HCT116 (cell line): Measurements from ENCODE around the gene UMOD. TPM values are rescaled to one million over a fixed set of nuclear protein-coding genes. Genes with fewer than 3 reads are reported as not detected.

Source experiments
- ATAC-seq: fragments of 200-7000 bp; cut with Tn5 transposase; 2 replicates; pipeline ENCODE4 v1.9.1; 2020; ENCODE audit warnings: mild to moderate bottlenecking, moderate library complexity
- BruUV-seq: library from RNA; stranded (reverse); fragments of 400-500 nt; replicated peaks from 2 replicates; lab custom pipeline; 2021; lab: Mats Ljungman, UMichigan
- CTCF ChIA-PET: fragments of 300-600 bp; sonication (Branson Sonifier 250); formaldehyde crosslinking; loops from one replicate; lab custom pipeline; 2021; ENCODE audit warnings: antibody characterized with exemption; lab: Charles Lee
- POLR2A ChIA-PET: fragments of 300-600, 350-600 bp; sonication (Branson Sonifier 250); formaldehyde crosslinking; loops from one replicate; lab custom pipeline; 2021; ENCODE audit warnings: antibody characterized with exemption; lab: Charles Lee
- RAD21 ChIA-PET, 2 experiments: fragments of 300-600 bp; sonication (Branson Sonifier 250); formaldehyde crosslinking; loops; one replicate each; lab custom pipeline; 2023; ENCODE audit warnings: low total read pairs in 2 of 2; ENCODE audit not compliant: uncharacterized antibody in 2 of 2, unreplicated experiment in 2 of 2, low non-redundant PET in 1 of 2; lab: Charles Lee
- DNase-seq: peaks from one replicate; pipeline ENCODE4 v3.0.0-alpha.2; 2010; ENCODE audit warnings: low read depth, low spot score
- H2AFZ ChIP-seq: fragments of 200-600 bp; shearing (Covaris generic), sonication (generic); 2 replicates; pipeline ENCODE4 v1.6.1; 2017; ENCODE audit warnings: low read depth, mixed run types, mixed read lengths, antibody characterized with exemption, low read length; ENCODE audit not compliant: poor library complexity, severe bottlenecking
- H3K27ac ChIP-seq: 2 replicates; pipeline ENCODE4 v1.5.1; 2012; ENCODE audit warnings: low read depth, low read length
- H3K27me3 ChIP-seq: fragments of 200-600 bp; sonication (generic); 2 replicates; pipeline ENCODE4 v1.6.1; 2016; ENCODE audit warnings: mixed run types, low read length, mixed read lengths; ENCODE audit not compliant: insufficient read depth
- H3K36me3 ChIP-seq, 2 experiments: fragments of 200-500 bp in 1 of 2; fragments of 200-600 bp in 1 of 2; sonication (Bioruptor generic) in 1 of 2; sonication (generic) in 1 of 2; 2 replicates each; pipeline versions ENCODE4 v1.5.1 to v1.6.1; 2014 to 2016; ENCODE audit warnings: low read length in 2 of 2, inconsistent platforms in 1 of 2, mixed read lengths in 1 of 2, mixed run types in 1 of 2; ENCODE audit not compliant: insufficient read depth in 2 of 2, control insufficient read depth in 1 of 2
- H3K4me1 ChIP-seq, 2 experiments: fragments of 200-600 bp in 1 of 2; sonication (generic) in 1 of 2; 2 replicates each; pipeline versions ENCODE4 v1.5.1 to v1.6.1; 2012 to 2017; ENCODE audit warnings: low read length in 2 of 2, inconsistent platforms in 1 of 2, mild to moderate bottlenecking in 1 of 2, mixed read lengths in 1 of 2, mixed run types in 1 of 2, moderate library complexity in 1 of 2; ENCODE audit not compliant: insufficient read depth in 2 of 2, control insufficient read depth in 1 of 2
- H3K4me2 ChIP-seq: fragments of 200-600 bp; sonication (generic); 2 replicates; pipeline ENCODE4 v1.6.1; 2017; ENCODE audit warnings: mixed run types, low read length, mixed read lengths
- H3K4me3 ChIP-seq, 2 experiments: fragments of 200-600 bp in 1 of 2; sonication (generic) in 1 of 2; replicated peaks in 1 of 2; 2 replicates each; pipeline ENCODE4 v1.5.1; 2011 to 2016; ENCODE audit warnings: low read length in 2 of 2, control low read depth in 1 of 2, low read depth in 1 of 2, mild to moderate bottlenecking in 1 of 2, mixed read lengths in 1 of 2, mixed run types in 1 of 2
- H3K79me2 ChIP-seq: fragments of 200-600 bp; sonication (generic); 2 replicates; pipeline ENCODE4 v1.6.1; 2017; ENCODE audit warnings: mild to moderate bottlenecking, mixed run types, low read length, moderate library complexity, mixed read lengths; ENCODE audit not compliant: insufficient read depth
- H3K9ac ChIP-seq: fragments of 200-600 bp; sonication (generic); 2 replicates; pipeline ENCODE4 v1.6.1; 2016; ENCODE audit warnings: low read length, mixed read lengths
- H3K9me2 ChIP-seq: fragments of 200-600 bp; sonication (generic), shearing (Covaris generic); 2 replicates; pipeline ENCODE4 v1.6.1; 2017; ENCODE audit warnings: mixed run types, mild to moderate bottlenecking, moderate library complexity; ENCODE audit not compliant: insufficient read depth
- H3K9me3 ChIP-seq, 2 experiments: fragments of 200-500 bp in 1 of 2; fragments of 200-600 bp in 1 of 2; sonication (Bioruptor generic) in 1 of 2; sonication (generic) in 1 of 2; 2 replicates each; pipeline ENCODE4 v1.6.1; 2014 to 2017; ENCODE audit warnings: low read length in 2 of 2, mixed read lengths in 2 of 2, inconsistent platforms in 1 of 2, low read depth in 1 of 2, mild to moderate bottlenecking in 1 of 2, mixed run types in 1 of 2, moderate library complexity in 1 of 2; ENCODE audit not compliant: control insufficient read depth in 1 of 2, insufficient read depth in 1 of 2
- H4K20me1 ChIP-seq: fragments of 200-600 bp; sonication (generic), shearing (Covaris generic); 2 replicates; pipeline ENCODE4 v1.6.1; 2017; ENCODE audit warnings: mixed run types, mild to moderate bottlenecking, moderate library complexity; ENCODE audit not compliant: insufficient read depth
- EGR1 ChIP-seq: IDR thresholded peaks from 2 replicates; pipeline ENCODE4 v1.6.1; 2012; ENCODE audit warnings: low read depth
- ELF1 ChIP-seq: IDR thresholded peaks from 2 replicates; pipeline ENCODE4 v1.6.1; 2012; ENCODE audit warnings: low read depth, borderline replicate concordance
- EZH2 ChIP-seq: fragments of 200-600 bp; sonication (generic); IDR thresholded peaks from 2 replicates; pipeline ENCODE4 v1.6.1; 2017; ENCODE audit warnings: antibody characterized with exemption, mixed run types
- EZH2phosphoT487 ChIP-seq: fragments of 200-600 bp; IDR thresholded peaks from 2 replicates; pipeline ENCODE4 v1.6.1; 2018; ENCODE audit warnings: antibody characterized with exemption, borderline replicate concordance
- FOSL1 ChIP-seq: IDR thresholded peaks from 2 replicates; pipeline ENCODE4 v1.6.1; 2012; ENCODE audit warnings: low read depth
- JUND ChIP-seq: IDR thresholded peaks from 2 replicates; pipeline ENCODE4 v1.6.1; 2012
- SIN3A ChIP-seq: IDR thresholded peaks from 2 replicates; pipeline ENCODE4 v1.6.1; 2012; ENCODE audit warnings: low read depth
- SP1 ChIP-seq: IDR thresholded peaks from 2 replicates; pipeline ENCODE4 v1.6.1; 2012; ENCODE audit warnings: low read depth
- ZFX ChIP-seq: fragments of 450-650 bp; IDR thresholded peaks from 2 replicates; pipeline ENCODE4 v1.6.1; 2017
- ZNF274 ChIP-seq: fragments of 200-500 bp; sonication (Bioruptor generic); IDR thresholded peaks from 2 replicates; pipeline ENCODE4 v1.6.1; 2014; ENCODE audit warnings: mild to moderate bottlenecking, low read depth, low read length, inconsistent platforms
- intact Hi-C: fragments of 100-400 bp; cut with micrococcal nuclease; formaldehyde crosslinking; loops from 2 replicates; pipeline ENCODE4 v1.10.0; 2022
- total RNA-seq: library from RNA; stranded (reverse); gene quantifications from one replicate; pipeline ENCODE4 v1.2.1, GENCODE V29; 2021; ENCODE audit not compliant: unreplicated experiment
- TF ChIP-seq, protein P1 (sequence below): IDR thresholded peaks from 2 replicates; pipeline ENCODE4 v1.6.1; 2012; ENCODE audit warnings: low read depth
- TF ChIP-seq, protein P2 (sequence below): IDR thresholded peaks from 2 replicates; pipeline ENCODE4 v1.6.1; 2012
- TF ChIP-seq, protein P3 (sequence below), 3 experiments: fragments of 200-600 bp in 1 of 3; sonication (generic) in 1 of 3; IDR thresholded peaks in 2 of 3; conservative IDR thresholded peaks in 1 of 3; 2 replicates each; pipeline ENCODE4 v1.5.1; 2012 to 2017; ENCODE audit warnings: low read depth in 2 of 3, low read length in 2 of 3, antibody characterized with exemption in 1 of 3, borderline replicate concordance in 1 of 3, control low read depth in 1 of 3, mild to moderate bottlenecking in 1 of 3, mixed read lengths in 1 of 3, mixed run types in 1 of 3, moderate library complexity in 1 of 3; ENCODE audit not compliant: insufficient read depth in 1 of 3
- TF ChIP-seq, protein P4 (sequence below): IDR thresholded peaks from 2 replicates; pipeline ENCODE4 v1.6.1; 2011; ENCODE audit warnings: mild to moderate bottlenecking, low read length, moderate library complexity; ENCODE audit not compliant: insufficient replicate concordance; ENCODE audit errors: extremely low read depth

Gene UMOD
- total RNA-seq, 1 experiment from 2014 or later = not detected

DNA sequence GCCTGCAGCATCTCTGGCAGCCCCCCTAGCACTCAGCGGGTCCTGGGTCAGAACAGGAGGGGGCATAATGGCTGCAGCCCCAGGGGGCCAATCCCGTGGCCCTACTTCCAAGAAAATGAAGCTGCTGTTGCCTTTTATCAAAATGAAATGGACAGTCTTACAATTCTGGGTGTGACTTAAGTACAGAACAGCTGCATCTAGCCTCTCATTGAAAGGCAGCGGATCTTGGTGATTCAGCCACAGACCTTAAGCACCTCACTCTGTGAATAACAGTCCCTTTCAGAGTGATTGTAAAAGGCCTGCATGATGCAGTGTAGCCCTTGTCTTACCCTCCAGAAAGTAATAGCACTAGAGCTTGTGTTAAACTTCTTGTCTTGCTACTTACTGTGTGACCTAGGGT, 11.5 kb upstream of the UMOD start:
- CTCF ChIA-PET = no interaction called here

DNA sequence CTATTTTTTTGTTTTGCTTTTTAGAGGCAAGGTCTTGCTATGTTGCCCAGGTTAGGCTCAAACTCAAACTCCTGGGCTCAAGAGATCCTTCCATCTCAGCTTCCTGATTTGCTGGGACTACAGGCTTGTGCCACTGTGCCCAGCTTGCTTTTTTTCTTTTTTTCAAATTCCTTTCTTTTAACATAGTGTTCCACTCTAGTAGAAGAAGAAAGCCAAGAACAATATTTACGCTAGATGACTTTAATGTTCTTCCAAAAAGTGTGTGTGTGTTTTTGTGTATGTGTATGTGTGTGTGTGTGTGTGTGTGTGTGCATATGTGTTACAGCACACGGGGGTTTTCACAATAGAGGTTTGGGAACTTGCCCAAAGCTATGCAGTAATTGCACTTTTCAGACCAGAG, 10.7 kb upstream of the UMOD start:
- Histone ChIP-seq H3K4me3 (no peak overlapping the region), H3K4me1 (no peaks in the 10 kb centered on the region), H3K9me2 (no peaks in the 10 kb centered on the region), H4K20me1 (no peaks in the 10 kb centered on the region), H3K4me2 (no peak overlapping the region), H2AFZ (no peak overlapping the region), H3K27me3 (peaks cover 42% of the 10 kb centered on the region; the same call in 1 of the 2 replicates), H3K36me3 (no peaks in the 10 kb centered on the region), H3K79me2 (no peaks in the 10 kb centered on the region), H3K9ac (no peak overlapping the region), H3K27ac (no peak overlapping the region), H3K9me3 (no peaks in the 10 kb centered on the region)
- no TSS peak for BruUV-seq
- DNase-seq = no peak
- ATAC-seq = no peak
- ChIA-PET RAD21 (no interaction called here), POLR2A (no interaction called here), CTCF (interaction anchor here (0.7 to 1.0 kb wide), 3 partner anchors 13 to 63 kb away, joined by 3 to 4 read pairs (median 3); no protein-coding TSS in a partner anchor)
- intact Hi-C loops = no loop called here
- no peak for TF ChIP-seq SIN3A
- no peak for TF ChIP-seq SP1
- TF ChIP-seq, protein P1, sequence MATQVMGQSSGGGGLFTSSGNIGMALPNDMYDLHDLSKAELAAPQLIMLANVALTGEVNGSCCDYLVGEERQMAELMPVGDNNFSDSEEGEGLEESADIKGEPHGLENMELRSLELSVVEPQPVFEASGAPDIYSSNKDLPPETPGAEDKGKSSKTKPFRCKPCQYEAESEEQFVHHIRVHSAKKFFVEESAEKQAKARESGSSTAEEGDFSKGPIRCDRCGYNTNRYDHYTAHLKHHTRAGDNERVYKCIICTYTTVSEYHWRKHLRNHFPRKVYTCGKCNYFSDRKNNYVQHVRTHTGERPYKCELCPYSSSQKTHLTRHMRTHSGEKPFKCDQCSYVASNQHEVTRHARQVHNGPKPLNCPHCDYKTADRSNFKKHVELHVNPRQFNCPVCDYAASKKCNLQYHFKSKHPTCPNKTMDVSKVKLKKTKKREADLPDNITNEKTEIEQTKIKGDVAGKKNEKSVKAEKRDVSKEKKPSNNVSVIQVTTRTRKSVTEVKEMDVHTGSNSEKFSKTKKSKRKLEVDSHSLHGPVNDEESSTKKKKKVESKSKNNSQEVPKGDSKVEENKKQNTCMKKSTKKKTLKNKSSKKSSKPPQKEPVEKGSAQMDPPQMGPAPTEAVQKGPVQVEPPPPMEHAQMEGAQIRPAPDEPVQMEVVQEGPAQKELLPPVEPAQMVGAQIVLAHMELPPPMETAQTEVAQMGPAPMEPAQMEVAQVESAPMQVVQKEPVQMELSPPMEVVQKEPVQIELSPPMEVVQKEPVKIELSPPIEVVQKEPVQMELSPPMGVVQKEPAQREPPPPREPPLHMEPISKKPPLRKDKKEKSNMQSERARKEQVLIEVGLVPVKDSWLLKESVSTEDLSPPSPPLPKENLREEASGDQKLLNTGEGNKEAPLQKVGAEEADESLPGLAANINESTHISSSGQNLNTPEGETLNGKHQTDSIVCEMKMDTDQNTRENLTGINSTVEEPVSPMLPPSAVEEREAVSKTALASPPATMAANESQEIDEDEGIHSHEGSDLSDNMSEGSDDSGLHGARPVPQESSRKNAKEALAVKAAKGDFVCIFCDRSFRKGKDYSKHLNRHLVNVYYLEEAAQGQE = no peak
- TF ChIP-seq EGR1 = no peak
- no peak for TF ChIP-seq ZNF274
- TF ChIP-seq FOSL1 = no peak
- TF ChIP-seq, protein P2, sequence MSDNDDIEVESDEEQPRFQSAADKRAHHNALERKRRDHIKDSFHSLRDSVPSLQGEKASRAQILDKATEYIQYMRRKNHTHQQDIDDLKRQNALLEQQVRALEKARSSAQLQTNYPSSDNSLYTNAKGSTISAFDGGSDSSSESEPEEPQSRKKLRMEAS = no peak
- TF ChIP-seq ELF1 = no peak
- TF ChIP-seq, protein P3, sequence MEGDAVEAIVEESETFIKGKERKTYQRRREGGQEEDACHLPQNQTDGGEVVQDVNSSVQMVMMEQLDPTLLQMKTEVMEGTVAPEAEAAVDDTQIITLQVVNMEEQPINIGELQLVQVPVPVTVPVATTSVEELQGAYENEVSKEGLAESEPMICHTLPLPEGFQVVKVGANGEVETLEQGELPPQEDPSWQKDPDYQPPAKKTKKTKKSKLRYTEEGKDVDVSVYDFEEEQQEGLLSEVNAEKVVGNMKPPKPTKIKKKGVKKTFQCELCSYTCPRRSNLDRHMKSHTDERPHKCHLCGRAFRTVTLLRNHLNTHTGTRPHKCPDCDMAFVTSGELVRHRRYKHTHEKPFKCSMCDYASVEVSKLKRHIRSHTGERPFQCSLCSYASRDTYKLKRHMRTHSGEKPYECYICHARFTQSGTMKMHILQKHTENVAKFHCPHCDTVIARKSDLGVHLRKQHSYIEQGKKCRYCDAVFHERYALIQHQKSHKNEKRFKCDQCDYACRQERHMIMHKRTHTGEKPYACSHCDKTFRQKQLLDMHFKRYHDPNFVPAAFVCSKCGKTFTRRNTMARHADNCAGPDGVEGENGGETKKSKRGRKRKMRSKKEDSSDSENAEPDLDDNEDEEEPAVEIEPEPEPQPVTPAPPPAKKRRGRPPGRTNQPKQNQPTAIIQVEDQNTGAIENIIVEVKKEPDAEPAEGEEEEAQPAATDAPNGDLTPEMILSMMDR (IDR thresholded peaks at IDR 0.05 in 2 of 3, conservative IDR thresholded peaks at IDR 0.05 in 1 of 3; ENCODE audit: borderline replicate concordance in 1 of 3, insufficient read depth in 1 of 3, low read depth in 2 of 3, low read length in 2 of 3) = no peak
- TF ChIP-seq, protein P4, sequence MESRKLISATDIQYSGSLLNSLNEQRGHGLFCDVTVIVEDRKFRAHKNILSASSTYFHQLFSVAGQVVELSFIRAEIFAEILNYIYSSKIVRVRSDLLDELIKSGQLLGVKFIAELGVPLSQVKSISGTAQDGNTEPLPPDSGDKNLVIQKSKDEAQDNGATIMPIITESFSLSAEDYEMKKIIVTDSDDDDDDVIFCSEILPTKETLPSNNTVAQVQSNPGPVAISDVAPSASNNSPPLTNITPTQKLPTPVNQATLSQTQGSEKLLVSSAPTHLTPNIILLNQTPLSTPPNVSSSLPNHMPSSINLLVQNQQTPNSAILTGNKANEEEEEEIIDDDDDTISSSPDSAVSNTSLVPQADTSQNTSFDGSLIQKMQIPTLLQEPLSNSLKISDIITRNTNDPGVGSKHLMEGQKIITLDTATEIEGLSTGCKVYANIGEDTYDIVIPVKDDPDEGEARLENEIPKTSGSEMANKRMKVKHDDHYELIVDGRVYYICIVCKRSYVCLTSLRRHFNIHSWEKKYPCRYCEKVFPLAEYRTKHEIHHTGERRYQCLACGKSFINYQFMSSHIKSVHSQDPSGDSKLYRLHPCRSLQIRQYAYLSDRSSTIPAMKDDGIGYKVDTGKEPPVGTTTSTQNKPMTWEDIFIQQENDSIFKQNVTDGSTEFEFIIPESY = no peak
- TF ChIP-seq JUND = no peak
- TF ChIP-seq EZH2 = no peak

More for the DNA sequence above, 11.5 kb upstream of the UMOD start:
- intact Hi-C loops = no loop called here
- Histone ChIP-seq H3K9me2 (no peaks in the 10 kb centered on the region), H3K9ac (no peak overlapping the region), H3K9me3 (no peaks in the 10 kb centered on the region), H3K79me2 (no peaks in the 10 kb centered on the region), H3K27ac (no peak overlapping the region), H3K4me3 (no peak overlapping the region), H3K36me3 (no peaks in the 10 kb centered on the region), H4K20me1 (no peaks in the 10 kb centered on the region), H3K4me2 (no peak overlapping the region), H2AFZ (no peak overlapping the region), H3K27me3 (peaks cover 36% of the 10 kb centered on the region; the same call in 1 of the 2 replicates), H3K4me1 (no peaks in the 10 kb centered on the region)
- DNase-seq = no peak
- ChIA-PET POLR2A (no interaction called here), RAD21 (no interaction called here)
- no peak for ATAC-seq
- TF ChIP-seq EZH2phosphoT487 (no peak), ZFX (no peak)
- no TSS peak for BruUV-seq
